ENCODE data around the gene ZNF778. TPM values are rescaled to one million over a fixed set of nuclear protein-coding genes. Genes with fewer than 3 reads are reported as not detected.

The ZNF778 gene
- polyA plus RNA-seq, 1 of the 3 experiments (the other 2 are of a cell fraction) = 10.8 TPM

DNA sequence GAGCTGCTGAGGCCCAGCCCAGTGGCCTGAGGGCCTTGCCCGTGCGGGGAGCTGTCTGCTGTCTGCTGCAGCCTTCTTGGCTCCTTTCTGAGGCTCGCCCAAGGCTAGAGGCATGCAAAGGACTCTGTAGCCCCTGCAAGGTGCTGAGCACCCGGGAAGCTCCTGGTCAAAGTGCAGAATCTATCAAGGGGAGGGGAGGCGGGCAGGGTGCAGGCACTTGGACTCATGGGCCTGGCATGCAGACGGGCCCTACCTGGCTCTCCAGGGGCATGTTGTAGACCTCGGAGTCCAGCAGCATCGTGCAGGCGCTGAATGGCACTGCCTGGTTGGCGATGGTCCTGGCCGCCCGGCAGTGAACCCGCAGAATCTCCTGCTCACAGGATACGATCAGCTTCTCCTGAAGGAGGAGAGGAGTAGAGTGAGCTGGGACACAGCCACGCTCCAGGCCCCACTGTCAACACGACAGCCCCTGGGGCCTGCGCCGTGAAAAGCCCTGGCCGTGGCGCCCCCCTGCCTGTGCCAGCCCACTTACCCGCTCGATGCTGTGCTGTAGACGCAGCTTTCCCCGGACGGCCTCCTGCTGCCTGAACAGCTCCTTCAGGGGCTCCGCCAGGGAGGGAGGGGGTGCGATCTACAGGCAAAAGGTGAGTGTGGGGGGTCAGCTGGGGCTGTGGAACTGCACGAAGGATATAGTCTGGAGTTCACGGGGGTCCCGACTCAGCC is 57.2 kb downstream of the ZNF778 start:
- no peak for DNase-seq
- no peaks in the 10 kb centered on the region for H3K4me1 ChIP-seq (ENCODE audit: control insufficient read depth in 1 of 2, insufficient read depth in 2 of 2, low read depth in 1 of 2, low read length in 1 of 2)
- H3K27ac ChIP-seq (ENCODE audit: low read depth in 2 of 2, low read length in 1 of 2) = no peak overlapping the region
- H3K4me2 ChIP-seq = no peak overlapping the region
- no peaks in the 10 kb centered on the region for H3K27me3 ChIP-seq (ENCODE audit: insufficient read depth)
- 96% methylated on average over 9 of the region's 30 CpGs for WGBS (ENCODE audit: low lambda C conversion rate)
- peaks cover 31 to 70% of the 10 kb centered on the region in 2 experiments for H3K36me3 ChIP-seq (replicated peaks in 1 of 2; ENCODE audit: control insufficient read depth in 1 of 2, insufficient read depth in 2 of 2, low read length in 1 of 2)
- no peak overlapping the region for H3K4me3 ChIP-seq (ENCODE audit: low read depth in 2 of 2, low read length in 1 of 2)
- H3K9me3 ChIP-seq = no peaks in the 10 kb centered on the region
- CTCF ChIA-PET = interaction anchor here (0.7 to 1.5 kb wide), 3 partner anchors 12 to 35 kb away, joined by 3 to 4 read pairs (median 3); no protein-coding TSS in a partner anchor
- POLR2A ChIA-PET = no interaction called here
- H4K20me1 ChIP-seq (ENCODE audit: insufficient read depth) = peaks cover 33% of the 10 kb centered on the region
- H3K79me2 ChIP-seq (ENCODE audit: insufficient read depth) = peaks cover 34% of the 10 kb centered on the region
- H2AFZ ChIP-seq (ENCODE audit: low read depth) = no peak overlapping the region
- H3F3A ChIP-seq (replicated peaks; ENCODE audit: insufficient read depth) = no peaks in the 10 kb centered on the region
- H3K9me2 ChIP-seq = no peaks in the 10 kb centered on the region
- H3K9ac ChIP-seq = no peak overlapping the region
- TF ChIP-seq SIN3A (IDR thresholded peaks at IDR 0.05; ENCODE audit: borderline replicate concordance, low read depth, low read length) (no peak), ZBTB33 (IDR thresholded peaks at IDR 0.05; ENCODE audit: borderline replicate concordance, low read depth) (no peak), RXRA (IDR thresholded peaks at IDR 0.05; ENCODE audit: borderline replicate concordance, low read depth) (no peak), GATA2 (CRISPR knock-in tag; IDR thresholded peaks at IDR 0.05) (no peak), GABPA (IDR thresholded peaks at IDR 0.05; ENCODE audit: low read depth) (no peak), JUND (IDR thresholded peaks at IDR 0.05) (no peak), EP300 (IDR thresholded peaks at IDR 0.05; ENCODE audit: borderline replicate concordance in 1 of 2, low read depth in 1 of 2, low read length in 1 of 2) (no peak), YY1 (IDR thresholded peaks at IDR 0.05; ENCODE audit: low read depth) (no peak), NRF1 (IDR thresholded peaks at IDR 0.05; ENCODE audit: low read depth, low read length) (no peak)

DNA sequence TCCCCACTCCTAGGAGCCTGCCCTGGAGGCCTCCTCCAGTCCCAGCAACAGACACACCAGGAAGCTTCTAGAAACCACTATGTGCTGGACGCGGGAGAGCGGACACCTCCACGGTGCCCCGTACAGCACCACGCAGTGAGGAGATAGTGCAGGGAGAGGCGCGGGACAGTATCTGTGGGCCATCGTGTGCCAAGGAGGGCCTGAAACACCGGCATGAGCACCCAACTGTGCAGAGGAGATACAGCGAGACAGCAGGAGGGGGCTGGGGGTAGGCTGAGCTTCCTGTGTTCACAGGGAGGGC is 57.7 kb downstream of the ZNF778 start:
- H3K36me3 ChIP-seq (replicated peaks in 1 of 2; ENCODE audit: control insufficient read depth in 1 of 2, insufficient read depth in 2 of 2, low read length in 1 of 2) = peaks cover 28 to 71% of the 10 kb centered on the region in 2 experiments
- WGBS (ENCODE audit: low lambda C conversion rate) = 94% methylated on average over 7 of the region's 11 CpGs
- peaks cover 31% of the 10 kb centered on the region for H4K20me1 ChIP-seq (ENCODE audit: insufficient read depth)
- POLR2A ChIA-PET = no interaction called here
- no peak for DNase-seq
- H3K27me3 ChIP-seq (ENCODE audit: insufficient read depth) = no peaks in the 10 kb centered on the region
- no peak overlapping the region for H2AFZ ChIP-seq (ENCODE audit: low read depth)
- H3K4me3 ChIP-seq (ENCODE audit: low read depth in 2 of 2, low read length in 1 of 2) = no peak overlapping the region
- CTCF ChIA-PET = interaction anchor here (0.7 to 1.5 kb wide), 4 partner anchors 12 to 35 kb away, joined by 3 to 4 read pairs (median 3); no protein-coding TSS in a partner anchor
- H3K9ac ChIP-seq = no peak overlapping the region
- no peaks in the 10 kb centered on the region for H3K4me1 ChIP-seq (ENCODE audit: control insufficient read depth in 1 of 2, insufficient read depth in 2 of 2, low read depth in 1 of 2, low read length in 1 of 2)
- no peak overlapping the region for H3K27ac ChIP-seq (ENCODE audit: low read depth in 2 of 2, low read length in 1 of 2)
- TF ChIP-seq GABPA (IDR thresholded peaks at IDR 0.05; ENCODE audit: low read depth) (no peak), RXRA (IDR thresholded peaks at IDR 0.05; ENCODE audit: borderline replicate concordance, low read depth) (no peak), USF2 (IDR thresholded peaks at IDR 0.05; ENCODE audit: borderline replicate concordance, low read depth, low read length) (no peak), NFIC (IDR thresholded peaks at IDR 0.05; ENCODE audit: borderline replicate concordance) (no peak), JUND (IDR thresholded peaks at IDR 0.05) (no peak), EP300 (IDR thresholded peaks at IDR 0.05; ENCODE audit: borderline replicate concordance in 1 of 2, low read depth in 1 of 2, low read length in 1 of 2) (no peak), FOXM1 (IDR thresholded peaks at IDR 0.05; ENCODE audit: low read depth) (no peak), SMC3 (IDR thresholded peaks at IDR 0.05; ENCODE audit: low read depth, low read length) (no peak), MAX (IDR thresholded peaks at IDR 0.05; ENCODE audit: low read depth) (no peak), USF1 (IDR thresholded peaks at IDR 0.05; ENCODE audit: borderline replicate concordance, low read depth) (no peak), FOSL2 (IDR thresholded peaks at IDR 0.05; ENCODE audit: borderline replicate concordance, low read depth) (no peak), EZH2phosphoT487 (IDR thresholded peaks at IDR 0.05; ENCODE audit: borderline replicate concordance, low read depth) (no peak), SIN3A (IDR thresholded peaks at IDR 0.05; ENCODE audit: borderline replicate concordance, low read depth, low read length) (no peak)
- TF ChIP-seq, protein P1, sequence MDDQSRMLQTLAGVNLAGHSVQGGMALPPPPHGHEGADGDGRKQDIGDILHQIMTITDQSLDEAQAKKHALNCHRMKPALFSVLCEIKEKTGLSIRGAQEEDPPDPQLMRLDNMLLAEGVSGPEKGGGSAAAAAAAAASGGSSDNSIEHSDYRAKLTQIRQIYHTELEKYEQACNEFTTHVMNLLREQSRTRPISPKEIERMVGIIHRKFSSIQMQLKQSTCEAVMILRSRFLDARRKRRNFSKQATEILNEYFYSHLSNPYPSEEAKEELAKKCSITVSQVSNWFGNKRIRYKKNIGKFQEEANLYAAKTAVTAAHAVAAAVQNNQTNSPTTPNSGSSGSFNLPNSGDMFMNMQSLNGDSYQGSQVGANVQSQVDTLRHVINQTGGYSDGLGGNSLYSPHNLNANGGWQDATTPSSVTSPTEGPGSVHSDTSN (IDR thresholded peaks at IDR 0.05) = no peak
- H3K9me2 ChIP-seq = no peaks in the 10 kb centered on the region
- H3K9me3 ChIP-seq = no peaks in the 10 kb centered on the region
- H3K79me2 ChIP-seq (ENCODE audit: insufficient read depth) = peaks cover 34% of the 10 kb centered on the region
- no peak overlapping the region for H3K4me2 ChIP-seq
- no peaks in the 10 kb centered on the region for H3F3A ChIP-seq (replicated peaks; ENCODE audit: insufficient read depth)
